ENCODE measurements around the gene SLC2A14.
"Not testable (repeated sequence)": the region's sequence is repeated elsewhere in the genome, so short reads cannot be mapped to it uniquely, and the experiment has no call there.

GRCh38 chr12:7880952-7881735 is 8.4 kb upstream of the SLC2A14 start:
- TF ChIP-seq, protein P1, sequence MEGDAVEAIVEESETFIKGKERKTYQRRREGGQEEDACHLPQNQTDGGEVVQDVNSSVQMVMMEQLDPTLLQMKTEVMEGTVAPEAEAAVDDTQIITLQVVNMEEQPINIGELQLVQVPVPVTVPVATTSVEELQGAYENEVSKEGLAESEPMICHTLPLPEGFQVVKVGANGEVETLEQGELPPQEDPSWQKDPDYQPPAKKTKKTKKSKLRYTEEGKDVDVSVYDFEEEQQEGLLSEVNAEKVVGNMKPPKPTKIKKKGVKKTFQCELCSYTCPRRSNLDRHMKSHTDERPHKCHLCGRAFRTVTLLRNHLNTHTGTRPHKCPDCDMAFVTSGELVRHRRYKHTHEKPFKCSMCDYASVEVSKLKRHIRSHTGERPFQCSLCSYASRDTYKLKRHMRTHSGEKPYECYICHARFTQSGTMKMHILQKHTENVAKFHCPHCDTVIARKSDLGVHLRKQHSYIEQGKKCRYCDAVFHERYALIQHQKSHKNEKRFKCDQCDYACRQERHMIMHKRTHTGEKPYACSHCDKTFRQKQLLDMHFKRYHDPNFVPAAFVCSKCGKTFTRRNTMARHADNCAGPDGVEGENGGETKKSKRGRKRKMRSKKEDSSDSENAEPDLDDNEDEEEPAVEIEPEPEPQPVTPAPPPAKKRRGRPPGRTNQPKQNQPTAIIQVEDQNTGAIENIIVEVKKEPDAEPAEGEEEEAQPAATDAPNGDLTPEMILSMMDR (IDR thresholded peaks at IDR 0.05) = not testable (repeated sequence)
- TF ChIP-seq POLR2A (IDR thresholded peaks at IDR 0.05) = not testable (repeated sequence)

Measured in adrenal gland (tissue), 5 donors.